Tibial artery (tissue), 4 donors: Measurements from ENCODE around the gene UNC13B.
A peak's percentile ranks its signal among the peaks of the same experiment; 100 is the strongest.
"Not testable (repeated sequence)": the region's sequence is repeated elsewhere in the genome, so short reads cannot be mapped to it uniquely, and the experiment has no call there.

ENCODE experiments used
- DNase-seq, 2 donors: peaks; one replicate each; pipeline ENCODE4 v3.0.0-alpha.2; 2019
- H3K27ac ChIP-seq, 2 donors: fragments of 200-600 bp; sonication (generic) in 1 of 2; 1 replicate in 1 of 2; 2 replicates in 1 of 2; pipeline ENCODE4 v1.5.1; 2018 to 2019; ENCODE audit warnings: mild to moderate bottlenecking in 1 of 2
- H3K27me3 ChIP-seq, 2 donors: fragments of 200-600 bp; sonication (generic) in 1 of 2; one replicate each; pipeline versions ENCODE4 v1.5.1 to v1.6.0; 2016 to 2019
- H3K36me3 ChIP-seq, 3 donors: fragments of 200-600 bp; sonication (generic) in 2 of 3; one replicate each; pipeline ENCODE4 v1.5.1; 2016 to 2019; ENCODE audit warnings: mild to moderate bottlenecking in 2 of 3
- H3K4me1 ChIP-seq, 4 donors: fragments of 200-600 bp; sonication (generic) in 2 of 4; 1 replicate in 3 of 4; 2 replicates in 1 of 4; pipeline ENCODE4 v1.5.1; 2016 to 2019
- H3K4me3 ChIP-seq, 2 donors: fragments of 200-600 bp; sonication (generic) in 1 of 2; 1 replicate in 1 of 2; 2 replicates in 1 of 2; pipeline ENCODE4 v1.5.1; 2018 to 2019; ENCODE audit warnings: mild to moderate bottlenecking in 2 of 2
- H3K9me3 ChIP-seq, 3 donors: fragments of 200-600 bp; sonication (generic) in 1 of 3; one replicate each; pipeline ENCODE4 v1.5.1; 2016 to 2019
- intact Hi-C: fragments of 100-400 bp; cut with DNase I; formaldehyde crosslinking; loops from one replicate; pipeline ENCODE4 v1.15.0; 2023; ENCODE audit warnings: low total_unique reads
- TF ChIP-seq, protein P1 (sequence below), 2 experiments: fragments of 200-600 bp in 1 of 2; fragments of 450-650 bp in 1 of 2; IDR thresholded peaks; one replicate each; pipeline ENCODE4 v1.5.1; 2017 to 2019; ENCODE audit warnings: antibody characterized with exemption in 2 of 2, mild to moderate bottlenecking in 1 of 2, moderate library complexity in 1 of 2

Gene UNC13B

DNA sequence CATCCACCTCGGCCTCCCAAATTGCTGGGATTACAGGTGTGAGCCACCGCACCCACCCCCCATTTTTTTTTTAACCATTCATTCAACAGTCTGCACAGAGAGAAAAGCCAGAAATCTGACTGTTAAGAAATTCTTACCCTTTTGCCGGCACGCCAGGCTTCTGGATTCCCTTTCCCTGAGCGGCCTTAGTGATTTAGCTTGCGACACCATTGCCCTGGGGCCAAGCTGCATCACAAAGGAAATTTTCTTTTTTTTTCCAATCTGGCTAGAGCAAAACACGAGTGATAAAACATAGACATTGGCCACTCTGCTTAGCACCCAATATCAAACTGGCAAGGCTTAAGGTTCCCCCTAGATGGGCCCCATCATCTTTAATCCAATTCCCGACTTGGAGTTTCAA is 24.9 kb upstream of the UNC13B start:
- no peaks in the 10 kb centered on the region for H3K4me1 ChIP-seq
- intact Hi-C loops = no loop called here
- no peaks in the 10 kb centered on the region for H3K36me3 ChIP-seq
- TF ChIP-seq, protein P1, sequence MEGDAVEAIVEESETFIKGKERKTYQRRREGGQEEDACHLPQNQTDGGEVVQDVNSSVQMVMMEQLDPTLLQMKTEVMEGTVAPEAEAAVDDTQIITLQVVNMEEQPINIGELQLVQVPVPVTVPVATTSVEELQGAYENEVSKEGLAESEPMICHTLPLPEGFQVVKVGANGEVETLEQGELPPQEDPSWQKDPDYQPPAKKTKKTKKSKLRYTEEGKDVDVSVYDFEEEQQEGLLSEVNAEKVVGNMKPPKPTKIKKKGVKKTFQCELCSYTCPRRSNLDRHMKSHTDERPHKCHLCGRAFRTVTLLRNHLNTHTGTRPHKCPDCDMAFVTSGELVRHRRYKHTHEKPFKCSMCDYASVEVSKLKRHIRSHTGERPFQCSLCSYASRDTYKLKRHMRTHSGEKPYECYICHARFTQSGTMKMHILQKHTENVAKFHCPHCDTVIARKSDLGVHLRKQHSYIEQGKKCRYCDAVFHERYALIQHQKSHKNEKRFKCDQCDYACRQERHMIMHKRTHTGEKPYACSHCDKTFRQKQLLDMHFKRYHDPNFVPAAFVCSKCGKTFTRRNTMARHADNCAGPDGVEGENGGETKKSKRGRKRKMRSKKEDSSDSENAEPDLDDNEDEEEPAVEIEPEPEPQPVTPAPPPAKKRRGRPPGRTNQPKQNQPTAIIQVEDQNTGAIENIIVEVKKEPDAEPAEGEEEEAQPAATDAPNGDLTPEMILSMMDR (IDR thresholded peaks at IDR 0.05) = no peak
- peaks cover 0 to 13% (median 7%) of the 10 kb centered on the region in 3 donors for H3K9me3 ChIP-seq
- peak in 1 of 2 donors; percentile 10 for DNase-seq
- H3K27ac ChIP-seq = no peak overlapping the region
- H3K27me3 ChIP-seq = peaks cover 0 to 3% of the 10 kb centered on the region in 2 donors
- H3K4me3 ChIP-seq = no peak overlapping the region

DNA sequence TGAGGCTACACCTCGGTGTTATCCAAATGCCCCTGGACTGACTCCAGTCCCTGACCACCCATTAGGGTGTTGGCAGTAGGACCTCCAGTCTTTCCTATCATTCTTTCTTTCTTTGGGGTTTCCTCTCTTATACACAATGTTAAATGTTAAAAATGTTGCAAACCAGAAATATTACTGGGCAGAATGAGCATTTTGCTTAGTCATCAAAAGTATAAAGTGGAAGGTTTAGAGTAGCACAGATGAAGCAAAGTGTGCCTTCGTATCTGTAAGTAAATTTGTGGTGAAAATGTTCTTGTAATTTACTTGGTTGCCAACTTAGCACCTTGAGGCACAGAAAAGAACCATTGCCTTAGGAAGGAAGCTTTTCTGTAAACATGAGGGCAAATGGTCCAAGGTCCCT is 21.7 kb upstream of the UNC13B start:
- peaks cover 5 to 33% (median 22%) of the 10 kb centered on the region in 3 donors for H3K9me3 ChIP-seq

DNA sequence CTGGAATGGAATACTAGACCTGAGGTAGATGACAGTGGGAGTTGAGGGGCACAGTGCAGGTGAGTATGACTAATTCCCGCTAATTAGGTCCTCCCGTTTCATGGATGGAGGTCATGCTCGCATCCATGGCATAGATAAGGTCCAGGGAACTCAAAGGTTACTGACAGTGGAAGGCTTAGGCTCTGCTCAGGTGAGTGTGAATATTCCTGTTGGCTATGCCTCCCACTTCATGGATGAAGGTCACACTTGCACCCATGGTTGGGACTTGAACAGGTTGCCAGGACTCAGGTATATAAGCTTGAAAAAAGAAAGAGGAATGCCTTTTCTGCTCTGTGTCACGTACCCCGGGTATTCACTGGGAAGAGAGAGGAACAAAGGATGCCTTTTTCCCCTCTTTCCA is 19.8 kb upstream of the UNC13B start:
- no peak overlapping the region for H3K27ac ChIP-seq
- H3K36me3 ChIP-seq = no peaks in the 10 kb centered on the region
- peaks cover 0 to 3% of the 10 kb centered on the region in 2 donors for H3K27me3 ChIP-seq
- intact Hi-C loops = no loop called here
- no peak overlapping the region for H3K4me3 ChIP-seq
- TF ChIP-seq, protein P1 (IDR thresholded peaks at IDR 0.05) = no peak
- H3K4me1 ChIP-seq = no peaks in the 10 kb centered on the region
- peaks cover 5 to 43% (median 25%) of the 10 kb centered on the region in 3 donors for H3K9me3 ChIP-seq
- DNase-seq = no peak

More for the DNA sequence above, 21.7 kb upstream of the UNC13B start:
- Histone ChIP-seq H3K4me3 (no peak overlapping the region), H3K4me1 (no peaks in the 10 kb centered on the region), H3K27me3 (peaks cover 0 to 3% of the 10 kb centered on the region in 2 donors), H3K27ac (no peak overlapping the region), H3K36me3 (no peaks in the 10 kb centered on the region)
- intact Hi-C loops = no loop called here
- no peak for DNase-seq
- TF ChIP-seq, protein P1 (IDR thresholded peaks at IDR 0.05) = no peak

DNA sequence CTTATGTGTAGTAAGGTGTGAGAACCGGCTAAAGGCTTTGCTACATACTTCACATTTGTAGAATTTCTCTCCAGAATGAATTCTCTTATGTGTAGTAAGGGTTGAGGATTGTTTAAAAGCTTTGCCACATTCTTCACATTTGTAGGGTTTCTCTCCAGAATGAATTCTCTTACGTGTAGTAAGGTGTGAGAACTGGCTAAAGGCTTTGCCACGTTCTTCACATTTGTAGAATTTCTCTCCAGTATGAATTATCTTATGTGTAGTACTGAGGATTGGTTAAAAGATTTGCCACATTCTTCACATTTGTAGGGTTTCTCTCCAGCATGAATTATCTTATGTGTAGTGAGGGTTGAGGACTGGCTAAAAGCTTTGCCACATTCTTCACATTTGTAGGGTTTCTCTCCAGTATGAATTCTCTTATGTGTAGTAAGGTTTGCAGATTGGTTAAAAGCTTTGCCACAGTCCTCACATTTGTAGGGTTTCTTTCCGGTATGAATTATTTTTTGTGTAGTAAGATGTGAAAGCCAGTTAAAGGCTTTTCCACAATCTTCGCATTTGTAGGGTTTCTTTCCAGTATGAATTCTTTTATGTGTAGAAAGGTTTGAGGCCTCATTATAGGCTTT is 13.8 kb upstream of the UNC13B start:
- H3K27ac ChIP-seq, H3K27me3 ChIP-seq, H3K36me3 ChIP-seq, intact Hi-C loops, DNase-seq, H3K4me3 ChIP-seq, H3K4me1 ChIP-seq: not testable (repeated sequence)
- H3K9me3 ChIP-seq = peaks cover 0 to 61% (median 21%) of the 10 kb centered on the region in 3 donors

DNA sequence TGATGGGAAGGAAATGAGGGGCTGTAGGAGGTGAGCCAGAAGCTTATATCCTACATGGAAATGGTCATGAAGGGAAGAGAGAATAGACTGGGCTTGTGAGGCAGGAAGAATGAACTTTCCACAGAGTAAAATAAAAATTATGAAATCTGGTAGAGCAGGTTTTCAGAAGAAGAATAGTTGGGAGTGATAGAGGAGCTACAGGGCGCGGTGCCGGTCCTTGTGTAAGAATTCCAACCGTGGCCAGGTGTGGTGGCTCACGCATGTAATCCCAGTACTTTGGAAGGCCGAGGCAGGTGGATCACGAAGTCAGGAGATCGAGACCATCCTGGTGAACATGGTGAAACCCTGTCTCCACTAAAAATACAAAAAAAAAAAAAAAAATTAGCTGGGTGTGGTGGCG is 8.9 kb upstream of the UNC13B start:
- intact Hi-C loops = no loop called here
- TF ChIP-seq, protein P1 (IDR thresholded peaks at IDR 0.05) = no peak
- H3K27me3 ChIP-seq = no peaks in the 10 kb centered on the region
- no peak for DNase-seq
- H3K4me3 ChIP-seq = no peak overlapping the region
- H3K4me1 ChIP-seq = no peaks in the 10 kb centered on the region
- H3K9me3 ChIP-seq = peaks cover 0 to 30% (median 8%) of the 10 kb centered on the region in 3 donors
- H3K36me3 ChIP-seq = peaks cover 0 to 3% (median 0%) of the 10 kb centered on the region in 3 donors
- H3K27ac ChIP-seq = no peak overlapping the region

DNA sequence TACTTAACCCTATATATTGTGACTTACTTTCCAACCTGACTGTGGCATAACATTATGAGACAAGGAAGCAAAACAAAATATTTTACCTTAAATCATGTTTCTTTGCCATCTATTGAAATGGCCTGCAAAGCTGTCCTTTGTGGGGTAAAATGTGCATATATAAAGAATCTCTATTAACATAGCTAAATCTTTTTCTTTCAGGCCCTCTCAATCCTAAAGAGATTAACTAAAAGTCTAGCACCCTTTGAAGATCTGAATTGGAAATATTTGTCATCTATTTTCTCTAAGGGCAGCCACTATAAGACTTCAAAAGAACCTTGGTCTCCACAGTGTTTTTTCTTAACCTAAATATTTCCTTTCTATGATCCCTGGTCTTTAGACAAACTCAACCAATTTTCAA is 5.0 kb upstream of the UNC13B start:
- TF ChIP-seq, protein P1 (IDR thresholded peaks at IDR 0.05) = no peak
- intact Hi-C loops = loop anchor here (5.0 kb wide), 1 partner anchor 34 kb away; no protein-coding TSS in a partner anchor

DNA sequence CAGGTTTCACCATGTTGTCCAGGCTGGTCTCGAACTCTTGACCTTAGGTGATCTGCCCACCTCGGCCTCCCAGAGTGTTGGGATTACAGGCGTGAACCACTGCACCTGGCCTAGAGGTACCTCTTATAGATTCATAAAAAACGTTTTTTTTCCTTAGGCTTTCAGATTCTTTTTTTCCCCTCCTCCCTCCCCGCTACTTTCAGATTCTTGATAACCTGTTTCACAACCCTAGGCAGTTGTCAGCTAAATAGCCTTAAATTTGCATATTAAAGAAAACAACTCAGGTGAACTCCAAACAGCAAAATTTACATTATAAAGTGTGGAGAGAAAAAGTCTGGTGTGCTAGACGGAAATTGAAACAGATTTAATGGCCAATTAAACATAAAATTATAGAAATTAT is 4.0 kb upstream of the UNC13B start:
- intact Hi-C loops = loop anchor here (5.0 kb wide), 1 partner anchor 36 kb away; no protein-coding TSS in a partner anchor
- H3K4me1 ChIP-seq = not testable (repeated sequence)

More for the DNA sequence above, 5.0 kb upstream of the UNC13B start:
- H3K4me3 ChIP-seq = no peak overlapping the region
- no peak for DNase-seq
- H3K27ac ChIP-seq = no peak overlapping the region
- no peaks in the 10 kb centered on the region for H3K4me1 ChIP-seq
- H3K27me3 ChIP-seq = no peaks in the 10 kb centered on the region
- no peaks in the 10 kb centered on the region for H3K9me3 ChIP-seq
- peaks cover 0 to 3% (median 0%) of the 10 kb centered on the region in 3 donors for H3K36me3 ChIP-seq

More for the DNA sequence above, 4.0 kb upstream of the UNC13B start:
- H3K27me3 ChIP-seq, H3K36me3 ChIP-seq, DNase-seq, H3K27ac ChIP-seq, H3K9me3 ChIP-seq, H3K4me3 ChIP-seq: not testable (repeated sequence)
